NCI-H2029 treated with DMSO at 0.1 percent for 48 hours (cell line): ENCODE measurements around the gene CXCL10.

Experiments
- DNase-seq: peaks from one replicate; lab custom pipeline; 2025; lab: John Stamatoyannopoulos, UW

Gene CXCL10

DNA sequence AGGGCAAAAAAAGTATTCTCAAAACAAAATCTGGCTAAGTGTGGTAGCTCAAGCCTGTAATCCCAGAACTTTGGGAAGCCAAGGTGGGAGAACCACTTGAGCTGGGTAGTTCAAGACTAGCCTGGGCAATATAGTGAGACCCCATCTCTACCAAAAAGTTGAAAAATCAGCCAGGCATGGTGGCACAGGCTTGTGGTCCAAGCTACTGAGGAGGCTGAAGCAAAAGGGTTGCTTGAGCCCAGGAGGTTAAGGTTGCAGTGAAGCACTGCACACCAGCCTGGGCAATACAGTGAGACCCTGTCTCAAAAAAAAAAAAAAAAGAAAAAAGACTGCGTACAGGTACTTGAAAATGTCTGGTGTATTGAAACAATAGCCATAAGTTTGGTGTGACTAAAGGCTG, 30.8 kb downstream of the CXCL10 start:
- DNase-seq, result no peak

- no peak for DNase-seq
Observed at GRCh38 chr4:75989846-75990528, 33.3 kb downstream of the CXCL10 start.

DNA sequence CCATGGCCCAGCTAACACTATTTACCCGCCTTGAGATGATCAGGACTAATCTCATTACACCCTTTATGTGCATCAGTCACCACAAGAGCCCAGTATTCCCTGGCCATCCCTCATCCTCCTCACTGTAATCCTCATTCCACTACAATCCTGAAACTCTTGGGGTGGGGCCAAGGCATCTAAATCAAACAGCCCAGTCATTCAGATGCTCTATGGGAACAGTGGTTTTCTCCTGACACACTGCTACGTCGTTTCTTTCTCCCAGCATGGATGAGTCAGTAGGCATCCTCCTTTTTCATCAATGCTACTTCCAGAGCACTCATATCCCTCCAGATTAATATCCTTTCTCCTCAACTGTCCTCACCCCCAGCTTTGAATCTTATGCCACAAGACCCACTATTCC, 38.2 kb downstream of the CXCL10 start:
- no peak for DNase-seq

- no peak for DNase-seq
Observed at GRCh38 chr4:75980576-75980975, 42.7 kb downstream of the CXCL10 start.

DNA sequence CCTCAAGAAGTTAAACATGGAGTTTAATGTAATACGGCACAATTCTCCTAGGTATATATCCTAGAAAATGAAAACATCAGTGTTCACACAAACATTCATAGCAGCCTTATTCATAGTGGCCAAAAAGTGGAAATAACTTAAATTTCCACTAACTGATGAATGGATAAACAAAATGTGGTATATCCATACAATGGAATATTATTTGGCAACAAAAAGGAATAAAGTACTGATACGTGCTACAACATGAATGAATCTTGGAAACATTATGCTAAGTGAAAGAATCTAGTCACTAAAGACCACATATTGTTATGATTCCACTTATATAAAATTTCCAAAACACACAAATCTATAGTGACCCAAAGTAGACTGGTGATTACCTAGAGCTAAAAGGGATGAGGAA, 47.1 kb downstream of the CXCL10 start:
- DNase-seq, result no peak

DNA sequence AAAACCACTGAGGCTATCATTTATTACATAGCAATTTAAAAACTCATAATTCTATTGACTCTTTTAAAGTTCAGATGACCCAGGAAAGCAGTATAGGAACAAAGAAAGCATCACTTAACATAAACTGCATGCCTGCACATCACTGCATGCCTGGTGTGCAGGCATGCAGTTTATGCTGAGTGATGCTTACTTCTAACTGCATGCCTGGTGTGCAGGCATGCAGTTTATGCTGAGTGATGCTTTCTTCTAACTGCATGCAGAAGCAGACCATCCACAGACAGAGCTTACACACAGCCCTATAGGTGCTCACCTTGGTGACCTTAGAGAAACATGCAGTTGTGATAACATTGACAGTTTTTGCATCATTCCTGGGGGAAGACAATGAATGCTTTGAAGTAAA, 49.5 kb downstream of the CXCL10 start:
- DNase-seq, result no peak
